GM12892 (cell line): ENCODE measurements around the gene CCS.

Source experiments
- POLR2A ChIP-seq: IDR thresholded peaks from 2 replicates; pipeline ENCODE4 v1.6.1; 2011; ENCODE audit warnings: low read depth, low read length, control low read depth
- POLR2AphosphoS5 ChIP-seq: IDR thresholded peaks from 2 replicates; pipeline ENCODE4 v1.6.1; 2011; ENCODE audit warnings: low read depth, low read length, control low read depth

DNA sequence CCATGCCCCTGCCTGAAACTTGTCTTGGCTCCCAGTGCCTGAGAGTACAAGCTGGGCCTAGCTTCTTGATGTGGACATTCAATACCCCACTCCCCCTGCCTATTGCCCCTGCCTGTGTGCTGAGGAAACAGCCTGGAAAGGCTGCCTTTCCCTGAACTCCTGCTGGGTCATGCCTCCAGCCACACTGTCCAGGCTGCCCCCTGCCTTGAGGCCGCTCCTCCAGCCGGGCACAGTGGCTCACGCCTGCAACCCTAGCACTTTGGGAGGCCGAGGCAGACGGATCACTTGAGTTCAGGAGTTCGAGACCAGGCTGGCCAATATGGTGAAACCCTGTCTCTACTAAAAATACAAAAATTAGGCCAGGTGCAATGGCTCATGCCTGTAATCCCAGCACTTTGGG lies 10.1 kb downstream of the CCS start:
- TF ChIP-seq POLR2A (no peak), POLR2AphosphoS5 (no peak)
